SK-N-MC (cell line): Measurements from ENCODE around the gene ABO.

ENCODE experiments used
- EZH2 ChIP-seq: fragments of 200-600 bp; sonication (generic); IDR thresholded peaks from one replicate; pipeline ENCODE4 v1.6.1; 2017; ENCODE audit warnings: antibody characterized with exemption
- FOXP2 ChIP-seq: optimal IDR thresholded peaks from 2 replicates; pipeline ENCODE3; 2011; ENCODE audit warnings: mild to moderate bottlenecking, moderate library complexity; ENCODE audit not compliant: insufficient read depth; ENCODE audit errors: extremely low read length, control extremely low read depth
- POLR2AphosphoS5 ChIP-seq: IDR thresholded peaks from 2 replicates; pipeline ENCODE4 v1.6.1; 2012; ENCODE audit warnings: mild to moderate bottlenecking, low read depth, low read length, borderline replicate concordance

DNA sequence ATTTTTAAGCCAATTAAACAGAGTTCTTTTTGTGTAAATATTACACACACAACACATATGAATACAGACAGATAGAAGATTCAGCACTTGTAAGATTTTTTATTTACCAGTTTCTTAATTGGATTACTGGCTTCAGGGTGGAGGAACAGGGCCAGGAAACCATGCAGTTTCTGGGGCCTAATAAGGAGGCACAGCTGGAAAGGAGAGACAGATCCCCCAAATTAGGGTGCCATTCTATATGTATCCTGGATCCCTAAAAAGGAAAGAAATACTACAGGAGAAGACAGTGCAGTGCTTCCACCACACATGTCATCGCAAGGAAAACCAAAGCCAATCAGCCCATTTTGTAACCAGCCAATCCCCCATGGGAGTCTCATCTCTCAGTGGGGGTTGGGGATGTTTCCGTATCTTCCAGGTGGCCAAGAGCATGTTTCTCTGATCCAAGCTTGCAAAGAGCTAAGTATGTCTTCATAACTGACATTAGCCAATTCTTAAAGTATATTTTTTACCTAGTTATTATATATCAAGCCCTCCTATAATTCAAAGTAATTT, 15.8 kb upstream of the ABO start:
- TF ChIP-seq EZH2 (no peak), POLR2AphosphoS5 (no peak), FOXP2 (no peak)
